HepG2 (cell line): Measurements from ENCODE around the gene KCTD14. TPM values are rescaled to one million over a fixed set of nuclear protein-coding genes. Genes with fewer than 3 reads are reported as not detected.

Source experiments
- DNMT1 ChIP-seq: sonication (generic); formaldehyde crosslinking; IDR thresholded peaks from 2 replicates; pipeline ENCODE4 v1.5.1; 2020; ENCODE audit warnings: mild to moderate bottlenecking, missing genetic modification reagents
- MLLT10 ChIP-seq: sonication (generic); formaldehyde crosslinking; IDR thresholded peaks from 2 replicates; pipeline ENCODE4 v1.4.0; 2020; ENCODE audit warnings: missing genetic modification reagents
- RAD21 ChIP-seq: fragments of 450-650 bp; formaldehyde crosslinking; IDR thresholded peaks from 2 replicates; pipeline ENCODE4 v1.5.0; 2020; ENCODE audit warnings: mild to moderate bottlenecking
- ZNF562 ChIP-seq: sonication (generic); formaldehyde crosslinking; IDR thresholded peaks from 2 replicates; pipeline ENCODE4 v1.8.0; 2022; ENCODE audit warnings: missing genetic modification reagents, borderline replicate concordance
- polyA plus RNA-seq, 8 experiments: library from polyadenylated mRNA; depleted of rRNA in 3 of 8; stranded (reverse) in 7 of 8; unstranded in 1 of 8; fragments of >200 nt; fragmentation: Illumina TruSeq in 4 of 8; extraction: Trizol in 4 of 8; gene quantifications; 2 replicates each; pipeline versions ENCODE4 v1.2.1 to v1.2.3, GENCODE V29; 2011 to 2016; ENCODE audit warnings: low read depth in 4 of 8, missing spikeins in 1 of 8, mixed read lengths in 1 of 8; ENCODE audit not compliant: insufficient read depth in 1 of 8
- total RNA-seq, 5 experiments: library from RNA; depleted of rRNA; stranded (reverse); fragments of >200 nt; fragmentation: Illumina TruSeq; extraction: Trizol; gene quantifications; 2 replicates each; pipeline ENCODE4 v1.2.3, GENCODE V29; 2016; ENCODE audit warnings: low read depth in 1 of 5

Gene KCTD14
- total and polyA plus RNA-seq, 2 of the 13 experiments (the other 11 are each of a cell fraction or from before 2014, with no cell fraction given), result 10.3 to 15.6 TPM

DNA sequence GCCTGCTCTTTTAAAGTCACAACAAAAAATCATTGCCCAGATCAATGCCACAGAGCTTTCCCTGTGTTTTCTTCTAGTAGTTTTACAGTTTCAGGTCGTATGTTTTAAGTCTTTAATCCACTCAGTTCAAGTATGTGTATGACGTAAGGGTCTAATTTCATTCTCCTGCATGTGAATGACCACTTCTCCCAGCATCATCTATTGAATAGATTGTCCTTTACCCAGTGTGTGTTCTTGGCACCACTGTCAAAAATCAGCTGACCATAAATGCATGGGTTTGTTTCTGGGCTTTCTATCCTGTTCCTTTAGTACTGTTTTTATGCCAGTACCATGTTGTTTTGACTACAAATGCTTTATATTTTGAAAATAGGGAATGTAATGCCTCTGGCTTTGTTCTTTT lies 56.7 kb downstream of the KCTD14 start (continued):
- TF ChIP-seq RAD21 (CRISPR knock-in tag) (no peak), DNMT1 (CRISPR knock-in tag) (no peak), MLLT10 (no peak), ZNF562 (CRISPR knock-in tag) (no peak)

Other genes starting within 250 kb of the KCTD14 start
- 33.1 and 47.7 TPM in 2 replicates for gene RSF1, start 202.6 kb downstream of the KCTD14 start, total RNA-seq (2016; rRNA removed; fragmentation: Illumina TruSeq; extraction: Trizol)
- 6.3 and 15.5 TPM in 2 replicates for gene RSF1, start 202.6 kb downstream of the KCTD14 start, polyA plus RNA-seq (2011; rRNA removed)
- 35.6 and 49.5 TPM in 2 replicates for gene AAMDC, start 202.1 kb downstream of the KCTD14 start, total RNA-seq (2016; rRNA removed; fragmentation: Illumina TruSeq; extraction: Trizol)
- gene AAMDC, start 202.1 kb downstream of the KCTD14 start, polyA plus RNA-seq (2011; rRNA removed), result 16.7 and 18.1 TPM in 2 replicates
- gene INTS4, start 28.6 kb downstream of the KCTD14 start, total RNA-seq (2016; rRNA removed; fragmentation: Illumina TruSeq; extraction: Trizol), result 29.6 and 37.3 TPM in 2 replicates
- 44.8 and 59.2 TPM in 2 replicates for gene INTS4, start 28.6 kb downstream of the KCTD14 start, polyA plus RNA-seq (2011; rRNA removed)
- 0.13 TPM in 1 of 2 replicates, not detected in the other for gene THRSP, start 40.6 kb upstream of the KCTD14 start, total RNA-seq (2016; rRNA removed; fragmentation: Illumina TruSeq; extraction: Trizol)
- gene THRSP, start 40.6 kb upstream of the KCTD14 start, polyA plus RNA-seq (2011; rRNA removed), result 0.48 and 0.58 TPM in 2 replicates
- 312 and 363 TPM in 2 replicates for gene NDUFC2, start 56.6 kb upstream of the KCTD14 start, total RNA-seq (2016; rRNA removed; fragmentation: Illumina TruSeq; extraction: Trizol)
- gene NDUFC2, start 56.6 kb upstream of the KCTD14 start, polyA plus RNA-seq (2011; rRNA removed), result 220 and 256 TPM in 2 replicates
- gene ALG8, start 116.3 kb upstream of the KCTD14 start, total RNA-seq (2016; rRNA removed; fragmentation: Illumina TruSeq; extraction: Trizol), result 50.0 and 88.0 TPM in 2 replicates
- 53.5 and 75.8 TPM in 2 replicates for gene ALG8, start 116.3 kb upstream of the KCTD14 start, polyA plus RNA-seq (2011; rRNA removed)
- 3.1 and 3.9 TPM in 2 replicates for gene KCTD21, start 165.3 kb upstream of the KCTD14 start, total RNA-seq (2016; rRNA removed; fragmentation: Illumina TruSeq; extraction: Trizol)
- 13.2 and 13.5 TPM in 2 replicates for gene KCTD21, start 165.3 kb upstream of the KCTD14 start, polyA plus RNA-seq (2011; rRNA removed)
- gene USP35, start 165.6 kb upstream of the KCTD14 start, total RNA-seq (2016; rRNA removed; fragmentation: Illumina TruSeq; extraction: Trizol), result 1.8 and 4.6 TPM in 2 replicates
- gene USP35, start 165.6 kb upstream of the KCTD14 start, polyA plus RNA-seq (2011; rRNA removed), result 7.7 and 11.1 TPM in 2 replicates